Measurements from ENCODE around the gene EIF4G3. TPM values are rescaled to one million over a fixed set of nuclear protein-coding genes. Genes with fewer than 3 reads are reported as not detected.

EIF4G3 gene
- total RNA-seq, 4 donors from 2014 or later = 24.4 to 57.0 (median 27.9) TPM

- TF ChIP-seq, protein P1, sequence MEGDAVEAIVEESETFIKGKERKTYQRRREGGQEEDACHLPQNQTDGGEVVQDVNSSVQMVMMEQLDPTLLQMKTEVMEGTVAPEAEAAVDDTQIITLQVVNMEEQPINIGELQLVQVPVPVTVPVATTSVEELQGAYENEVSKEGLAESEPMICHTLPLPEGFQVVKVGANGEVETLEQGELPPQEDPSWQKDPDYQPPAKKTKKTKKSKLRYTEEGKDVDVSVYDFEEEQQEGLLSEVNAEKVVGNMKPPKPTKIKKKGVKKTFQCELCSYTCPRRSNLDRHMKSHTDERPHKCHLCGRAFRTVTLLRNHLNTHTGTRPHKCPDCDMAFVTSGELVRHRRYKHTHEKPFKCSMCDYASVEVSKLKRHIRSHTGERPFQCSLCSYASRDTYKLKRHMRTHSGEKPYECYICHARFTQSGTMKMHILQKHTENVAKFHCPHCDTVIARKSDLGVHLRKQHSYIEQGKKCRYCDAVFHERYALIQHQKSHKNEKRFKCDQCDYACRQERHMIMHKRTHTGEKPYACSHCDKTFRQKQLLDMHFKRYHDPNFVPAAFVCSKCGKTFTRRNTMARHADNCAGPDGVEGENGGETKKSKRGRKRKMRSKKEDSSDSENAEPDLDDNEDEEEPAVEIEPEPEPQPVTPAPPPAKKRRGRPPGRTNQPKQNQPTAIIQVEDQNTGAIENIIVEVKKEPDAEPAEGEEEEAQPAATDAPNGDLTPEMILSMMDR (IDR thresholded peaks at IDR 0.05) = no peak
- no peak for TF ChIP-seq POLR2A (IDR thresholded peaks at IDR 0.05)
- WGBS, 2 donors = 94 to 96% methylated on average over 3 of the region's 3 CpGs
- intact Hi-C loops (cut with DNase I; ENCODE audit: low total_unique reads) = no loop called here
- DNase-seq (ENCODE audit: low spot score in 2 of 2) = no peak
- no peak overlapping the region for H3K4me3 ChIP-seq (ENCODE audit: low read depth, poor library complexity, severe bottlenecking)
Observed at GRCh38 chr1:21104683-21105082, 72.0 kb downstream of the EIF4G3 start.

- intact Hi-C loops (cut with DNase I; ENCODE audit: low total_unique reads) = no loop called here
- H3K4me3 ChIP-seq (ENCODE audit: low read depth, poor library complexity, severe bottlenecking) = no peak overlapping the region
- TF ChIP-seq, protein P1 (IDR thresholded peaks at IDR 0.05) = no peak
- TF ChIP-seq POLR2A (IDR thresholded peaks at IDR 0.05) = no peak
- WGBS, 2 donors = 48 to 51% methylated on average over 5 of the region's 5 CpGs
- no peak for DNase-seq (ENCODE audit: low spot score in 2 of 2)
Observed at GRCh38 chr1:21100481-21100921, 76.2 kb downstream of the EIF4G3 start.

- TF ChIP-seq, protein P1 (IDR thresholded peaks at IDR 0.05) = no peak
- no peak for TF ChIP-seq POLR2A (IDR thresholded peaks at IDR 0.05)
- intact Hi-C loops (cut with DNase I; ENCODE audit: low total_unique reads) = no loop called here
- WGBS, 2 donors = 91 to 94% methylated on average over 2 of the region's 2 CpGs
- no peak overlapping the region for H3K4me3 ChIP-seq (ENCODE audit: low read depth, poor library complexity, severe bottlenecking)
- DNase-seq (ENCODE audit: low spot score in 2 of 2) = no peak
Observed at GRCh38 chr1:21099869-21100131, 76.9 kb downstream of the EIF4G3 start.

GRCh38 chr1:21099034-21099868, 77.4 kb downstream of the EIF4G3 start:
- TF ChIP-seq, protein P1 (IDR thresholded peaks at IDR 0.05) = no peak
- no peak for TF ChIP-seq POLR2A (IDR thresholded peaks at IDR 0.05)
- intact Hi-C loops (cut with DNase I; ENCODE audit: low total_unique reads) = no loop called here
- 83 to 86% methylated on average over 2 of the region's 2 CpGs for WGBS, 2 donors
- DNase-seq (ENCODE audit: low spot score in 2 of 2) = no peak
- no peak overlapping the region for H3K4me3 ChIP-seq (ENCODE audit: low read depth, poor library complexity, severe bottlenecking)

GRCh38 chr1:21098186-21098915, 78.3 kb downstream of the EIF4G3 start:
- DNase-seq (ENCODE audit: low spot score in 2 of 2) = no peak
- H3K4me3 ChIP-seq (ENCODE audit: low read depth, poor library complexity, severe bottlenecking) = no peak overlapping the region
- intact Hi-C loops (cut with DNase I; ENCODE audit: low total_unique reads) = no loop called here
- 87 to 95% methylated on average over 5 of the region's 5 CpGs for WGBS, 2 donors
- TF ChIP-seq, protein P1 (IDR thresholded peaks at IDR 0.05) = no peak
- no peak for TF ChIP-seq POLR2A (IDR thresholded peaks at IDR 0.05)

Data from lower leg skin (tissue), 4 donors.